Hepatocyte (in vitro differentiated cells): ENCODE data around the gene IRF2.

Experiments
- EZH2 ChIP-seq: fragments of 200-600 bp; sonication (generic); IDR thresholded peaks from 2 replicates; pipeline ENCODE4 v1.6.1; 2016; ENCODE audit warnings: antibody characterized with exemption, mild to moderate bottlenecking, borderline replicate concordance
- TF ChIP-seq, protein P1 (sequence below): fragments of 200-600 bp; sonication (generic); IDR thresholded peaks from 2 replicates; pipeline ENCODE4 v1.5.1; 2016; ENCODE audit warnings: antibody characterized with exemption, mild to moderate bottlenecking; ENCODE audit not compliant: poor library complexity

DNA sequence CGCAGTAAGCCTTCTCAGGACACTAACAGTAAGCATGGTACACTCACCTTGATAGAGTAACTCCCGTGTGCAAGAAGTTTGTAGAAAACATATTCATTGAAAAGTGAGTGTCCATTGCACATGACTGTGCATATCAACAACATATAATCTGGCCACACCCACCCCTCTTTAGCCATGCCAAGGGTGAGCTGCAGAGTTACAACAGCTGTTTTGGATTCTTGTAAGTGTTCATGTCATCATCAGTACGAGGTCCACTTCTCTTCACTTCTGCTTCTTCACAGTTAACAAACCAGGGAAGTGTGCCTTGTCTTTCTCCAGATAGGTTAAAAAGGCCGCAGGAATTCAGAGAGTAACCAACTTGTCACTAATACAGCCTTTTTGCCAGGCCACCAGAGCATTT lies 116.6 kb downstream of the IRF2 start:
- TF ChIP-seq, protein P1, sequence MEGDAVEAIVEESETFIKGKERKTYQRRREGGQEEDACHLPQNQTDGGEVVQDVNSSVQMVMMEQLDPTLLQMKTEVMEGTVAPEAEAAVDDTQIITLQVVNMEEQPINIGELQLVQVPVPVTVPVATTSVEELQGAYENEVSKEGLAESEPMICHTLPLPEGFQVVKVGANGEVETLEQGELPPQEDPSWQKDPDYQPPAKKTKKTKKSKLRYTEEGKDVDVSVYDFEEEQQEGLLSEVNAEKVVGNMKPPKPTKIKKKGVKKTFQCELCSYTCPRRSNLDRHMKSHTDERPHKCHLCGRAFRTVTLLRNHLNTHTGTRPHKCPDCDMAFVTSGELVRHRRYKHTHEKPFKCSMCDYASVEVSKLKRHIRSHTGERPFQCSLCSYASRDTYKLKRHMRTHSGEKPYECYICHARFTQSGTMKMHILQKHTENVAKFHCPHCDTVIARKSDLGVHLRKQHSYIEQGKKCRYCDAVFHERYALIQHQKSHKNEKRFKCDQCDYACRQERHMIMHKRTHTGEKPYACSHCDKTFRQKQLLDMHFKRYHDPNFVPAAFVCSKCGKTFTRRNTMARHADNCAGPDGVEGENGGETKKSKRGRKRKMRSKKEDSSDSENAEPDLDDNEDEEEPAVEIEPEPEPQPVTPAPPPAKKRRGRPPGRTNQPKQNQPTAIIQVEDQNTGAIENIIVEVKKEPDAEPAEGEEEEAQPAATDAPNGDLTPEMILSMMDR: no peak
- TF ChIP-seq EZH2: no peak
